Astrocyte (in vitro differentiated cells and primary cell): ENCODE results near the gene PLEKHA5.

Experiments
- CTCF ChIP-seq: IDR thresholded peaks from 2 replicates; pipeline ENCODE4 v1.5.1; 2011; ENCODE audit warnings: low read depth, mild to moderate bottlenecking, inconsistent platforms, low read length, moderate library complexity; ENCODE audit not compliant: insufficient read depth
- EZH2 ChIP-seq: IDR thresholded peaks from 2 replicates; pipeline ENCODE4 v1.6.1; 2012; ENCODE audit warnings: mild to moderate bottlenecking, low read length, inconsistent platforms; ENCODE audit not compliant: insufficient read depth

DNA sequence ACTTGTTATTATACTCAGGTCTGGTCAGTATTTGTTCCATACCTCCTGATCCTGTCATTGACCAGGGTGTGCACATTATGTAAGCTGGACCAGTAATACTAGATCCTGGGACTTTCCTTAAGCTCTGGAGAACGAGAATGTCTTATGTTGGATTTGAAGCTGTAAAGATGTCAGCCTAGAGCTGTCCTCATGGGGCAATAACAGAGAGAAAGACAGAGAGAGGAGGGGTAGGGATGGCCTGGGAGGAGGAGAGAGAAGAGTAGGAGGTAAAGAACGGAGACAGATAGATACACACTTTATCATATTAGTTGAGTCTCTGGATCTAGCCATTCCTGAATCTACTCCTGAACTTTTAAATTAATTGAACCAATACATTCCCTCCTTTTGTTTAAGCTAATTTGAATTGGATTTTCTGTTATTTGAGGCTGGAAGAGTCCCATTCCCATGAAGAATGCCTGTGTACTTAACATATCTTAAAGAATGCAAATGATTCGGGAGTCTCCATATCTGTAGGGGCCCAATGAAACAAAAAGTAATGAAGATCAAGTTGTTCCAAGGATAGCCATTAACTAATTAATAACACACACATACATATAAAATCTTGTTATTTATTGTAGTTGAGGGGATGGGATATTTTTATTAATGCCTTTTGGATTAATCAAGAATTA lies 55.9 kb downstream of the PLEKHA5 start:
- TF ChIP-seq CTCF = no peak
- TF ChIP-seq EZH2 = no peak
